SJSA1 (cell line): ENCODE measurements around the gene DLL4. TPM values are rescaled to one million over a fixed set of nuclear protein-coding genes. Genes with fewer than 3 reads are reported as not detected.

ENCODE experiments used
- DNase-seq, 2 experiments: peaks; one replicate each; pipeline ENCODE4 v3.0.0-alpha.2; 2015 to 2020; ENCODE audit warnings: low spot score in 2 of 2, low read depth in 1 of 2
- H3K27ac ChIP-seq: fragments of 250-450 bp; sonication (Bioruptor Pico); 2 replicates; pipeline ENCODE4 v1.5.1; 2020; ENCODE audit warnings: mild to moderate bottlenecking, moderate library complexity
- H3K27me3 ChIP-seq: fragments of 250-450 bp; sonication (Bioruptor Pico); replicated peaks from 2 replicates; pipeline ENCODE4 v1.5.1; 2020; ENCODE audit warnings: mild to moderate bottlenecking, moderate library complexity
- H3K36me3 ChIP-seq: fragments of 250-450 bp; sonication (Bioruptor Pico); 2 replicates; pipeline ENCODE4 v1.5.1; 2020; ENCODE audit warnings: mild to moderate bottlenecking
- H3K4me1 ChIP-seq: fragments of 250-450 bp; sonication (Bioruptor Pico); replicated peaks from 2 replicates; pipeline ENCODE4 v1.6.1; 2021; ENCODE audit warnings: mild to moderate bottlenecking
- H3K4me3 ChIP-seq: fragments of 250-450 bp; sonication (Bioruptor Pico); 2 replicates; pipeline ENCODE4 v1.5.1; 2020; ENCODE audit warnings: mild to moderate bottlenecking
- H3K9me3 ChIP-seq: fragments of 250-450 bp; sonication (Bioruptor Pico); replicated peaks from 2 replicates; pipeline ENCODE4 v1.5.1; 2020; ENCODE audit warnings: mild to moderate bottlenecking
- total RNA-seq: library from RNA; depleted of rRNA; stranded (reverse); fragments of >200 nt; shearing (Covaris generic); gene quantifications from 2 replicates; pipeline ENCODE4 v1.2.3, GENCODE V29; 2014

Gene DLL4
- total RNA-seq, 1 experiment from 2014 or later = not detected

DNA sequence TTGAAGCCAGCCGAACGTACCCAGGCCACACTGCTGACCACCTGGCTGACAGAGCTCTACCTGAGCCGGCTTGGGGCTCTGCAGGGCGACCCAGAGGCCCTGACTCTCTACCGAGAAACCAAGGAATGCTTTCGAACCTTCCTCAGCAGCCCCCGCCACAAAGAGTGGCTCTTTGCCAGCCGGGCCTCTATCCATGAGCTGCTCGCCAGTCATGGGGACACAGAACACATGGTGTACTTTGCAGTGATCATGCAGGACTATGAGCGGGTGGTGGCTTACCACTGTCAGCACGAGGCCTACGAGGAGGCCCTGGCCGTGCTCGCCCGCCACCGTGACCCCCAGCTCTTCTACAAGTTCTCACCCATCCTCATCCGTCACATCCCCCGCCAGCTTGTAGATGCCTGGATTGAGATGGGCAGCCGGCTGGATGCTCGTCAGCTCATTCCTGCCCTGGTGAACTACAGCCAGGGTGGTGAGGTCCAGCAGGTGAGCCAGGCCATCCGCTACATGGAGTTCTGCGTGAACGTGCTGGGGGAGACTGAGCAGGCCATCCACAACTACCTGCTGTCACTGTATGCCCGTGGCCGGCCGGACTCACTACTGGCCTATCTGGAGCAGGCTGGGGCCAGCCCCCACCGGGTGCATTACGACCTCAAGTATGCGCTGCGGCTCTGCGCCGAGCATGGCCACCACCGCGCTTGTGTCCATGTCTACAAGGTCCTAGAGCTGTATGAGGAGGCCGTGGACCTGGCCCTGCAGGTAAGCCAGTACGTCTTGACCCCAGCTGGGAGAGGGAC, 28.7 kb upstream of the DLL4 start:
- Histone ChIP-seq H3K9me3 (no peaks in the 10 kb centered on the region), H3K27me3 (no peaks in the 10 kb centered on the region), H3K27ac (no peak overlapping the region), H3K4me1 (peaks cover 5% of the 10 kb centered on the region), H3K36me3 (peaks cover 89% of the 10 kb centered on the region), H3K4me3 (no peak overlapping the region)
- no peak for DNase-seq

DNA sequence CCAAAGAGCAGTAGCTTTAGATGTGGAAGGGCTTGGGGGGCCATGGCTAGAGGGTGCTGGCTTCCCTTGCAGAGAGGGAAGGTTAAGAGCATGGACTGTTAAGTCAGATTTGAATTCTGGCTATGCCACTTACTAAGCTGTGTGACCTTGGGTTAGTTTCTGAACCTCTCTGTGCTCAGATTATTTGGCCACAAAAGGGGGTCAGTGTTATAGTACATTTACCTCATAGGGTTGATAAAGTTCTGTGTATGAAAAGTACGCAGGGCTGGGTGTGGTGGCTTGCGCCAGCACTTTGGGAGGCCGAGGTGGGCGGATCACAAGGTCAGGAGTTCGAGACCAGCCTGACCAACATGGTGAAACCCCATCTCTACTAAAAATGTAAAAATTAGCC, 28.1 kb upstream of the DLL4 start:
- H3K9me3 ChIP-seq = no peaks in the 10 kb centered on the region
- H3K4me1 ChIP-seq = peaks cover 8% of the 10 kb centered on the region
- peaks cover 83% of the 10 kb centered on the region for H3K36me3 ChIP-seq
- no peak overlapping the region for H3K27ac ChIP-seq
- no peak overlapping the region for H3K4me3 ChIP-seq
- no peaks in the 10 kb centered on the region for H3K27me3 ChIP-seq
- no peak for DNase-seq

DNA sequence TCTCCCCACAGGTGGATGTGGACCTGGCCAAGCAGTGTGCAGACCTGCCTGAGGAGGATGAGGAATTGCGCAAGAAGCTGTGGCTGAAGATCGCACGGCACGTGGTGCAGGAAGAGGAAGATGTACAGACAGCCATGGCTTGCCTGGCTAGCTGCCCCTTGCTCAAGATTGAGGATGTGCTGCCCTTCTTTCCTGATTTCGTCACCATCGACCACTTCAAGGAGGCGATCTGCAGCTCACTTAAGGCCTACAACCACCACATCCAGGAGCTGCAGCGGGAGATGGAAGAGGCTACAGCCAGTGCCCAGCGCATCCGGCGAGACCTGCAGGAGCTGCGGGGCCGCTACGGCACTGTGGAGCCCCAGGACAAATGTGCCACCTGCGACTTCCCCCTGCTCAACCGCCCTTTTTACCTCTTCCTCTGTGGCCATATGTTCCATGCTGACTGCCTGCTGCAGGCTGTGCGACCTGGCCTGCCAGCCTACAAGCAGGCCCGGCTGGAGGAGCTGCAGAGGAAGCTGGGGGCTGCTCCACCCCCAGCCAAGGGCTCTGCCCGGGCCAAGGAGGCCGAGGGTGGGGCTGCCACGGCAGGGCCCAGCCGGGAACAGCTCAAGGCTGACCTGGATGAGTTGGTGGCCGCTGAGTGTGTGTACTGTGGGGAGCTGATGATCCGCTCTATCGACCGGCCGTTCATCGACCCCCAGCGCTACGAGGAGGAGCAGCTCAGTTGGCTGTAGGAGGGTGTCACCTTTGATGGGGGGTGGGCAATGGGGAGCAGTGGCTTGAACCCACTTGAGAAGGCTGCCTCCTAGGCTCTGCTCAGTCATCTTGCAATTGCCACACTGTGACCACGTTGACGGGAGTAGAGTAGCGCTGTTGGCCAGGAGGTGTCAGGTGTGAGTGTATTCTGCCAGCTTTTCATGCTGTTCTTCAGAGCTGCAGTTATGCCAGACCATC, 26.3 kb upstream of the DLL4 start:
- no peak for DNase-seq
- H3K4me3 ChIP-seq = no peak overlapping the region

DNA sequence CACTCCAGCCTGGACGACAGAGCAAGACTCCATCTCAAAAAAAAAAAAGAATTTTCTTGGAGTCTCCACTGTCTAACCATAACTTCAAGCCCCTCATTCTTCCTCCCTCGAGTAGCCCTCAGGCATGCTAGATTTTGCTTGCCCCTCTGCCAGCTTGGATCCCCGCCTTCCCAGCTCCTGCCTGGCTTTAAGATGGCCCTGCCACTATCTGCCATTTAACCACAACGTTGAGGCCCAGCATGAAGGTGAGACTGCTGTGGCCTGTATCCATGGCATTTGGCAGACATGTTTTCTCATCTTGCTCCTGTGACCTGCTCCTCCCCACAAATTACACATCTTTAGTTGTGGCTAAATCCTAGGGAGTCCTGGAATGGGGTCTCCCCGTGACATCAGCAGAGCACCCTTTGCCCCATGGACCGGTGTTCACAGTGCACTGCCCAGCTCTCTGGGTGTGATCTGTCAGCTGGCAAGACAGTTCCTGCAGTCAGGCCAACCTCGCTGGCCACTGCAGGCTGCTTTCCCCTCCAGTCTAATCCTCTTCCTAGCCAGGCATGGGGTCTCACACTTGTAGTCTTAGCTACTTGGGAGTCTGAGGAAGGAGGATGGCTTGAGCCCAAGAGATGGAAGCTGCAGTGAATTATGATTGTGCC, 24.5 kb upstream of the DLL4 start:
- Histone ChIP-seq H3K36me3 (peaks cover 58% of the 10 kb centered on the region), H3K4me1 (peaks cover 21% of the 10 kb centered on the region), H3K27me3 (no peaks in the 10 kb centered on the region), H3K9me3 (no peaks in the 10 kb centered on the region), H3K27ac (no peak overlapping the region), H3K4me3 (no peak overlapping the region)
- DNase-seq = no peak

More for the DNA sequence above, 26.3 kb upstream of the DLL4 start:
- H3K4me1 ChIP-seq = peaks cover 21% of the 10 kb centered on the region
- H3K27ac ChIP-seq = no peak overlapping the region
- peaks cover 73% of the 10 kb centered on the region for H3K36me3 ChIP-seq
- H3K9me3 ChIP-seq = no peaks in the 10 kb centered on the region
- H3K27me3 ChIP-seq = no peaks in the 10 kb centered on the region

DNA sequence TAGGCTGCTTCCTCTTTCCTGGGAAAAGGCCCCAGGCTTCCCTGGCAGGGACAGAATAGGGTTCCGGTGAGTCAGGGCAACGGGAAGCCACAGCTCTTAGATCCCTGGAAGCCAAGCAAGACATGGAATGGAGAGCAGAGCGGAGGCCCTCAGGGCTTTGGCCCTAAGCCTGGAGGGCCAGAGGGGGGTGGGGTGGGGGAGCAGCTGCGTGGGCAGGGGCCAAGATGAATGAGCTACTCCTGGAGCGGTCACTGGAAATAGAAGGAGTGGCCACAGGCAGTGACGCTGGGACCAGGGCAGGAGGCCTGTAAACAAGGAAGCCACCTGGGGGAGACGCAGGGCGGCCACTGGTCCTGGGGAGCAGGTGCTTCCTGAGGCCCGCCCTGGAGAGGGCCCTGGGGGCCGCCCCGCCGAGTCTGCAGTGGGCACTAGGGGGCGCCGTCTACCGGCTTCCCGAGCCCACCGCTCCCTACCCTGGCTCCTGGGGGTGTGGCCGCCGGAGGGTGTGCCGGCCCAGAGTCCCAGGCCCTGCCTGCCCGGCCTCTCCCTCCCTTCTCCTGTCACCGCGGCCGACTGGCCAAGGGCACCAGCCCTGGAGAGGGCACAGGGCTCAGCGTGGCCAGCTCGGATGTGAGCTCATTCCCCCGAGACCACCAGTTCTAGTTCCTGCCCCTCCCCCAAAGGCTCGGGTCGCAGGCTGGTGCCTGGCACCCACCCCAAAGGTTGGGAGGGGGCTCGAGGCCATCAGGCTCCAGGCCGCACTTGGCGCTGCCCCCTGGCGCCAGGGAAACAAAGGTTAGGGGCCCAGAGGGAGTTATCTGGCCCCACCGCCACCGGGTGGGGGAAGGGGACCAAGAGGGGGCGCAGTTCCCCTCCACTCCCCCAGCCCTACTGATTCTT, 22.8 kb upstream of the DLL4 start:
- Histone ChIP-seq H3K36me3 (peaks cover 41% of the 10 kb centered on the region), H3K27me3 (no peaks in the 10 kb centered on the region), H3K27ac (peak overlapping the region; percentile 29; the same call in 1 of the 2 replicates), H3K9me3 (no peaks in the 10 kb centered on the region), H3K4me3 (peak overlapping the region; percentile 17), H3K4me1 (peaks cover 21% of the 10 kb centered on the region)
- DNase-seq = peak; percentile 85 to 89

DNA sequence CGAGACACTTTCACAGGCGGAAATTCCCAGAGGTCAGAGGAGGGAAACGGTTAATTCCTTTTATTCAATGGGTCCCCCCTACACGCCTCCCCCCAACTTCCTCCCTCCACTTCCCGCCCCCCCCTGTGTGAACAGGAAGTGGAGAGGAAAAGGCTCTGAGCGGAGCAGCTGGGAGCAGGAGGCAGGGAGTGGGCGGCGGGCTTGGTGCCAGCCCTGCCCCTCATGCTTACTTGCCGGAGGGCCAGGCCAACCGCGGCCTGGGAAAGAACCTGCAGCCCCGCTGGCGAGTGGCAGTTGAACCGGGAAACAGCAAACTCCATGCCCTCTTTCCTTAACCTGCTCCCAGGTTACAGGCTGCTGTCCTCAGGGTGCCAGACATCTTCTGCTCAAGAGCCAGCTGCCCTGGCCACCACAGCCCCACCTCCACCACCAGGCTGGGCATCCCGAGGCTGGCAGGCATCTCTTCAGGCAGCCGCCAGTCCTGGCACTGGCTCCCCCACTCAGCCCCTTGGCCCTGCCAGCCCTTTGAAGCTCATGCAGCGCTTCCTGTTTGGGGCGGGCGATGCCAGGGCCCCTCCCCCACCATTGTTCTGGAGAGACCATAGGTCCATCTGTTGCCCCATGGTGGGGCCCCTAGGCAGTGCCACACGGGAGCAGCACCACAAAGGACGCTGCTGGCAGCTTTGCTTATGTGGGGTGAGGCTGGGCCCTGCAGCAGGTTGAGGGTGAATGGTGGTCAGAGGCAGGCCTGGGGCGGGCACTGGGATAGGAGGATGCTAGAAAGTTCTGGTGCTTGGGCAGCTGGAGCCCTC, 21.9 kb upstream of the DLL4 start:
- H3K27ac ChIP-seq = no peak overlapping the region
- DNase-seq = no peak
- H3K4me1 ChIP-seq = peaks cover 21% of the 10 kb centered on the region
- H3K9me3 ChIP-seq = no peaks in the 10 kb centered on the region
- peaks cover 36% of the 10 kb centered on the region for H3K36me3 ChIP-seq
- no peaks in the 10 kb centered on the region for H3K27me3 ChIP-seq
- no peak overlapping the region for H3K4me3 ChIP-seq

DNA sequence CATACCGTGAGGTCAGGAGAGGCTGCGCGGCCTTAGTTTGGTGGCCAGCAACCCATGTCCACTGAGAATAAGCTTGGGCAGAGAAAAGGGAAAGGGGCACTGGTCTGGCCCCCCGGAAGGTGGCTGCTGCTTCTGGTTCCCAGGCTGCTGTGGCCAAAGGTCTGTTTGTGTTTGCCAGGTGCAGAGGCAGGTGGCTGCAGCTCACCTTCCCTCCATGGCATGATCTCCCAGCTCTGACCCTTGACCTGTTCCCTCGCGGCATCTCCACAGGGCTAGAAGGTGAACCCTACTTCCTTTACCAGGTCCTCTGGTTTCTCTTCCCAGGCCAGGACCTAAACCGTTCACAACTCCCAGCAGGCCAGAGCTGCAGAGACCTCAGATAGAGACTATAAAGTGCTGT, 21.0 kb upstream of the DLL4 start:
- H3K36me3 ChIP-seq = peaks cover 28% of the 10 kb centered on the region
- no peaks in the 10 kb centered on the region for H3K9me3 ChIP-seq
- H3K4me3 ChIP-seq = no peak overlapping the region
- no peaks in the 10 kb centered on the region for H3K27me3 ChIP-seq
- H3K4me1 ChIP-seq = peaks cover 21% of the 10 kb centered on the region
- DNase-seq = no peak
- H3K27ac ChIP-seq = no peak overlapping the region

DNA sequence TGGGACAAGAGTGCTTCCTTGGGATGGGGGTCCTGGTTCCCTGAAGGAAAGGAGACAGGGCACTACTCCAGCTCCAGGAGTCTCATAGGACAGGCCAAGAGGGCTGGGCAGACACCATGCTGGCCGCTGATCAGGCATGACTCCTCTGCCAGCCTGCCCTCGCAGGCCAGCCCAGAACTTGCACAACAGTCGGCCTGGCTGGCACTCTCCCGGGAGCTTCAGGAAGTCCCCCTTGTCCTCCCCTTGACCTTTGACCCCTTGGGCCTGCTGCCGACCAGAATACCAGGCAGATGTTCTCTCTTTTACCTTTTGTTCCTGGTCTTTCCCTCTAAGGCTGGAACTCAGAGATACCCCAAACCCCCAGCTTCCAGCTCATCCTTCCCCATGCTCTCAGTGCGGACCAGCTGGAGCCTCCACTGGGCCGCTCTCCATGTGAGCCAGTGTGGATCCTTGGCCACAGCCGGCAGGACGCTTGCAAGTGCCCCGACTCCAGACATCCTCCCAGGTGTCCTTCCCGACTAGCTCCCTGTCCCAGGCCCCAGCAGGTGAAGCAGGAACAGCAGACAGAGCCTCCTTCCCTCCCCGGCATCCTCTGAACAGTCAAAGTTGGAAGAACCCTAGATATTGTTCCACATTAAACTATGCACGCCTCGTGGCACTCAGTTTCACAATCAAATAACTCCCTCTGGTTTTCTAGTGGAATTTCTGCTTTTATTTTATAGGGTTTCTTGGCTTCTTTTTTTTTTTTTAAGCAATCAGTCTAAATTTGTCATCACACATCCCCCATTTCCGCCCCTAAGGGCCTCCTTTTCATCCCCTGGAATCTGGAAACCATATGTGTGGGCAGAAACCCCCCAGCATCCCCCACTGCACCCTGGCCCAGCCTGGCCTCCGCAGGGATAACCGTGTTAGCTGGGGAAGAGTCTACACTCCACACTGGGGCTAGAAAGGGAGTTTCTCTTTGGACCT, 19.2 kb upstream of the DLL4 start:
- no peak for DNase-seq
- Histone ChIP-seq H3K27ac (no peak overlapping the region), H3K36me3 (peaks cover 9% of the 10 kb centered on the region; the same call in 1 of the 2 replicates)

DNA sequence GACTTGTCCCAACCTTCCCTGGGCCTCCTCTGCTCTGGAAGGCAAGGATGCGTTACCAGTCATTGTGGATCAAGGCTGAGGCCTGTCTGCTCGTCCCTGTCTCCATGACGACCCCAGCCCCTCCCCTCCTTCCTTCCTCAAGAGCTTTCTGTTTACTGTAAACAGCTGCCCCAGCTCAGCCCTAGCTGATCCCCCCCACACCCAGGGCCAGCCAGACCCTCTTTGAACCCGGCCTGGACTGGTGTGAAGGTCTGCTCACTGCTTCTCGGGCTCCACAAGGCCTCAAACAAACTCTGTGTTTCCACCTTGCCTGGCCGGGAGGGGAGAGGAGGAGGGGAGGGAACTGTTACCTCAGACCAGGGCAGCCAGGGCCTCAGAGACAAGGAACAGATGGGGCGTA, 18.0 kb upstream of the DLL4 start:
- H3K27ac ChIP-seq = no peak overlapping the region
- H3K36me3 ChIP-seq = peaks cover 6% of the 10 kb centered on the region; the same call in 1 of the 2 replicates
- H3K27me3 ChIP-seq = no peaks in the 10 kb centered on the region
- no peaks in the 10 kb centered on the region for H3K9me3 ChIP-seq
- no peak for DNase-seq
- peaks cover 13% of the 10 kb centered on the region for H3K4me1 ChIP-seq
- H3K4me3 ChIP-seq = no peak overlapping the region

More for the DNA sequence above, 19.2 kb upstream of the DLL4 start:
- peaks cover 21% of the 10 kb centered on the region for H3K4me1 ChIP-seq
- H3K27me3 ChIP-seq = no peaks in the 10 kb centered on the region
- H3K4me3 ChIP-seq = no peak overlapping the region
- H3K9me3 ChIP-seq = no peaks in the 10 kb centered on the region

DNA sequence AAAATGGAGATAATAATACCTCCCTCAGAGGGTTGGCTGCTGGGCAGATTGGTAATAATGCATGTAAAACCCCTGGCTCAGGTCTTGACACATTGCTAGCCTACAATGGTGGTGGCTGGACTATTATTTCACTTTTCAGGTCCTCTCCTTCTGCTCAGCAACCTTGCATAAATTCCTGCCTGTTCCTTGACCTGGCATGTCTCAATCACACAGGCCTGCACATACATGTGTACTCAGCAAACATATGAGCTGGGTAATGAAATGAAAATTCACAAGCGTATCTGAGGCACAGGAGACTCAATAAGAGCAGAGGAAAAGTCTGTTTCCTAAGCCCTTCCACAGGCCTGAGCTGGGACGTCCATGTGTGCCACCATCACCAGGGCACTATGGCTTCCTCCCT, 17.4 kb upstream of the DLL4 start:
- DNase-seq = no peak
- Histone ChIP-seq H3K4me3 (no peak overlapping the region), H3K27me3 (no peaks in the 10 kb centered on the region), H3K36me3 (0 out of 2 replicates have a peak, but pooled peaks cover under 1% of the 10 kb centered on the region), H3K27ac (no peak overlapping the region), H3K9me3 (no peaks in the 10 kb centered on the region), H3K4me1 (peaks cover 7% of the 10 kb centered on the region)

DNA sequence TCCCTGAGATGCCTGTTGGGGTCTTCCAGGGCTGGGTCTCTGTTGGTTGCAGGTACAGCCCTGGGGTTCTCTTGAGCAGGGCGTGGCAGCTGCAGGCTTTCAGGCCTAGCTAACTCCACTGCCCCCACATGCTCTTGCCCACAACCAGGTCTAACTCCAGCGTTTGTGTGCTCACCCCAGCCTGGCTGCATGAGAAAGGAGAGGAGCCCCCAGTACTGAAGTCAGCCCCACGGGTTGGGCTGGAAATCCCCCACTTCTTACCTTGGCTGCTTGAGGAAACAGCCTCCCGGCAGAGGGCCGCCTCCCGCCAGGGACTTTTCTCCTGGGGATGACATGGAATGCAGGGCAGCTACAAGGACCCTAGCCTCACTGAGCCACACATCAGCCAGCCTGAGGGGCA, 16.7 kb upstream of the DLL4 start:
- H3K36me3 ChIP-seq = no peaks in the 10 kb centered on the region
- H3K27me3 ChIP-seq = no peaks in the 10 kb centered on the region
- H3K9me3 ChIP-seq = no peaks in the 10 kb centered on the region
- DNase-seq = no peak
- no peaks in the 10 kb centered on the region for H3K4me1 ChIP-seq
- H3K27ac ChIP-seq = no peak overlapping the region
- H3K4me3 ChIP-seq = no peak overlapping the region
